ENCODE measurements around the gene PAN2.

DNA sequence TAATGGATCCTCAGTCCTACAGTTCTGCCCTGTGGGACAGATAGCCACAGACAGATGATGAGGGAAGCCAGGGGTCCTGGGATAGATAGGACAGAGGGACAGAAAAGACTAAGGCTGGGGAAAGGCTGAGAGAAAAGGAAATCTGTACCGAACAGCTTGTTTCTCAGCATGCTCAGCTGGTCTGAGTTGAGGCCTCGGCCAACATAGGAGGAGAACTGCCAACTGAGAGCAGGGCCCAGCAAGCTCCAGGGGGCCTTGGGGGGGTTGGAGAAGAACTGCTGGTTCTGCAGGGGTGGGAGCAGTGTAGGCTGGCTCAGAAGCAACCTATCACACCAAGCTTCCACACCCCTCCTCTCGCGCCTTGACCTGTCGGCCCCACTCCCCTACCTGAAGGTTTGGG, 15.0 kb upstream of the PAN2 start:
- TF ChIP-seq, protein P1, sequence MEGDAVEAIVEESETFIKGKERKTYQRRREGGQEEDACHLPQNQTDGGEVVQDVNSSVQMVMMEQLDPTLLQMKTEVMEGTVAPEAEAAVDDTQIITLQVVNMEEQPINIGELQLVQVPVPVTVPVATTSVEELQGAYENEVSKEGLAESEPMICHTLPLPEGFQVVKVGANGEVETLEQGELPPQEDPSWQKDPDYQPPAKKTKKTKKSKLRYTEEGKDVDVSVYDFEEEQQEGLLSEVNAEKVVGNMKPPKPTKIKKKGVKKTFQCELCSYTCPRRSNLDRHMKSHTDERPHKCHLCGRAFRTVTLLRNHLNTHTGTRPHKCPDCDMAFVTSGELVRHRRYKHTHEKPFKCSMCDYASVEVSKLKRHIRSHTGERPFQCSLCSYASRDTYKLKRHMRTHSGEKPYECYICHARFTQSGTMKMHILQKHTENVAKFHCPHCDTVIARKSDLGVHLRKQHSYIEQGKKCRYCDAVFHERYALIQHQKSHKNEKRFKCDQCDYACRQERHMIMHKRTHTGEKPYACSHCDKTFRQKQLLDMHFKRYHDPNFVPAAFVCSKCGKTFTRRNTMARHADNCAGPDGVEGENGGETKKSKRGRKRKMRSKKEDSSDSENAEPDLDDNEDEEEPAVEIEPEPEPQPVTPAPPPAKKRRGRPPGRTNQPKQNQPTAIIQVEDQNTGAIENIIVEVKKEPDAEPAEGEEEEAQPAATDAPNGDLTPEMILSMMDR (IDR thresholded peaks at IDR 0.05; ENCODE audit: insufficient read depth, low read length) = no peak
- no peak for TF ChIP-seq POLR2AphosphoS5 (IDR thresholded peaks at IDR 0.05; ENCODE audit: low read depth)
- TF ChIP-seq, protein P2, sequence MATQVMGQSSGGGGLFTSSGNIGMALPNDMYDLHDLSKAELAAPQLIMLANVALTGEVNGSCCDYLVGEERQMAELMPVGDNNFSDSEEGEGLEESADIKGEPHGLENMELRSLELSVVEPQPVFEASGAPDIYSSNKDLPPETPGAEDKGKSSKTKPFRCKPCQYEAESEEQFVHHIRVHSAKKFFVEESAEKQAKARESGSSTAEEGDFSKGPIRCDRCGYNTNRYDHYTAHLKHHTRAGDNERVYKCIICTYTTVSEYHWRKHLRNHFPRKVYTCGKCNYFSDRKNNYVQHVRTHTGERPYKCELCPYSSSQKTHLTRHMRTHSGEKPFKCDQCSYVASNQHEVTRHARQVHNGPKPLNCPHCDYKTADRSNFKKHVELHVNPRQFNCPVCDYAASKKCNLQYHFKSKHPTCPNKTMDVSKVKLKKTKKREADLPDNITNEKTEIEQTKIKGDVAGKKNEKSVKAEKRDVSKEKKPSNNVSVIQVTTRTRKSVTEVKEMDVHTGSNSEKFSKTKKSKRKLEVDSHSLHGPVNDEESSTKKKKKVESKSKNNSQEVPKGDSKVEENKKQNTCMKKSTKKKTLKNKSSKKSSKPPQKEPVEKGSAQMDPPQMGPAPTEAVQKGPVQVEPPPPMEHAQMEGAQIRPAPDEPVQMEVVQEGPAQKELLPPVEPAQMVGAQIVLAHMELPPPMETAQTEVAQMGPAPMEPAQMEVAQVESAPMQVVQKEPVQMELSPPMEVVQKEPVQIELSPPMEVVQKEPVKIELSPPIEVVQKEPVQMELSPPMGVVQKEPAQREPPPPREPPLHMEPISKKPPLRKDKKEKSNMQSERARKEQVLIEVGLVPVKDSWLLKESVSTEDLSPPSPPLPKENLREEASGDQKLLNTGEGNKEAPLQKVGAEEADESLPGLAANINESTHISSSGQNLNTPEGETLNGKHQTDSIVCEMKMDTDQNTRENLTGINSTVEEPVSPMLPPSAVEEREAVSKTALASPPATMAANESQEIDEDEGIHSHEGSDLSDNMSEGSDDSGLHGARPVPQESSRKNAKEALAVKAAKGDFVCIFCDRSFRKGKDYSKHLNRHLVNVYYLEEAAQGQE (IDR thresholded peaks at IDR 0.05; ENCODE audit: insufficient replicate concordance, low read depth) = no peak
- TF ChIP-seq GABPA (IDR thresholded peaks at IDR 0.05; ENCODE audit: low read depth) = no peak
